GM12801 (cell line): Measurements from ENCODE around the gene WWOX.

Source experiments
- CTCF ChIP-seq: IDR thresholded peaks from one replicate; pipeline ENCODE4 v1.5.1; 2011; ENCODE audit warnings: control low read depth; ENCODE audit not compliant: insufficient read length; ENCODE audit errors: extremely low read depth

The WWOX gene

GRCh38 chr16:78577630-78578029 is 478.2 kb downstream of the WWOX start:
- no peak for TF ChIP-seq CTCF

- no peak for TF ChIP-seq CTCF
Observed at GRCh38 chr16:78579020-78579419, 479.6 kb downstream of the WWOX start.

- TF ChIP-seq CTCF, result no peak
Observed at GRCh38 chr16:78583441-78583840, 484.0 kb downstream of the WWOX start.

GRCh38 chr16:78584213-78584860 is 484.9 kb downstream of the WWOX start:
- TF ChIP-seq CTCF, result no peak

- no peak for TF ChIP-seq CTCF
Observed at GRCh38 chr16:78584991-78585390, 485.5 kb downstream of the WWOX start.

GRCh38 chr16:78589331-78589730 is 489.9 kb downstream of the WWOX start:
- no peak for TF ChIP-seq CTCF

GRCh38 chr16:78591682-78592103 is 492.2 kb downstream of the WWOX start:
- TF ChIP-seq CTCF, result no peak
